GM18508 (cell line): ENCODE results near the gene GCH1.

Experiments used
- ATAC-seq: cut with Tn5 transposase; IDR thresholded peaks from one replicate; pipeline ENCODE4 v1.9.1; 2021; ENCODE audit warnings: moderate number of reproducible peaks; ENCODE audit not compliant: insufficient read depth, unreplicated experiment

The GCH1 gene

GRCh38 chr14:54830650-54831049 is 72.0 kb downstream of the GCH1 start:
- ATAC-seq: no peak

- ATAC-seq: no peak
These were observed 73.0 kb downstream of the GCH1 start for GRCh38 chr14:54829486-54830224.

- ATAC-seq: no peak
These were observed 74.6 kb downstream of the GCH1 start for GRCh38 chr14:54828037-54828436.

DNA sequence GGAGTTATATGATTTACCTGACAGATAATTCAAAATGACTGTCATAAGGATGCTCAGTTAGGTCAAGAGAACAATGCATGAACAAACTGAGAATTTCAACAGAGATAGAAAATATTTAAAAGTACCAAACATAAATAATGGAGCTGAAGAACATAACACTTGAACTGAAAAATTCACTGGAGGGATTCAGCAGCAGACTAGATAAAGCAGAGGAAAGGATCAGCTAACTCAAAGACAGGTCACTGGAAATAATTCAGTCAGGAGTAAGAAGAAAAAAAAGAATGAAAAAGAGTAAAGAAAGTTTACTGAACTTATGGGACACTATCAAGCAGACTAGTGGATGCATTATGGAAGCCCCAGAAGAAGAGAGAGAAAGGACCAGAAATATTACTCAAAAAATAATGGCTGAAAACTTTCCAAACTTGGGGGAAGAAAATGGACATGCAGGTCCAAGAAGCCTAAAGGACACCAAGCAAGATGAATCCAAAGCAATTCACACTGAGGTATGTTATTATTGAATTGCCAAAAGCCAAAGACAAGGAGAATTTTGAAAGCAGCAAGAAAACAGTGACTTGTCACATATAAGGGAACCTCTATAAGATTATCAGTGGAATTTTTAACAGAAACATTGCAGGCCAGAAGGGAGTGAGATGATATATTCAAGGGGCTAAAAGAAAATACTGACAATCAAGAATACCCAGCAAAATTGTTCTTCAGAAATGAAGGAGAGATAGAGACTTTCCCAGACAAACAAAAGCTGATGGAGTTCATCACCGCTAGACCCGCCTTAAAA is 78.7 kb downstream of the GCH1 start:
- no peak for ATAC-seq

DNA sequence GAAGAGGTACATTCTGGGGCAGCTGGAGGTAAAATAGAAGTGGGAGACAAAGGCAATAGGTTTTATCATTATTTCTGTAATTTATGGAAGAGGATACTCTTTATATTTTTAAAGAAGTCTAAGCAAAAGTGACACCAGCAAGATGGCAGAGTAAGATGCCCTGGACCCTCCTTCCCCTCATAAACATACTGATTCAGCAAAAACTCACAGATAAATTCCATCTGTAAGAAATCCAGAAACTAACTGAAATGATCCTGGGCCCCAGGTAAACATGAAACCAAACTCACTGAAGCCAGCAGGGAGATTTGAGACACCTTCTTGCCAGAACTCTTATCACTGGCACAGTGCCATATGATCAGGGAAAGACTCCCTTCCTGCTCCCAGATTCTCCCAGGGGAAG is 79.9 kb downstream of the GCH1 start:
- ATAC-seq: no peak

- ATAC-seq: no peak
These were observed 84.2 kb downstream of the GCH1 start for GRCh38 chr14:54818201-54819133.

- no peak for ATAC-seq
These were observed 85.1 kb downstream of the GCH1 start for GRCh38 chr14:54817506-54817905.

- no peak for ATAC-seq
These were observed 86.2 kb downstream of the GCH1 start for GRCh38 chr14:54816450-54816849.

GRCh38 chr14:54815515-54815914 is 87.1 kb downstream of the GCH1 start:
- ATAC-seq: no peak

GRCh38 chr14:54815016-54815415 is 87.6 kb downstream of the GCH1 start:
- ATAC-seq: no peak

GRCh38 chr14:54814076-54814475 is 88.5 kb downstream of the GCH1 start:
- ATAC-seq: no peak

DNA sequence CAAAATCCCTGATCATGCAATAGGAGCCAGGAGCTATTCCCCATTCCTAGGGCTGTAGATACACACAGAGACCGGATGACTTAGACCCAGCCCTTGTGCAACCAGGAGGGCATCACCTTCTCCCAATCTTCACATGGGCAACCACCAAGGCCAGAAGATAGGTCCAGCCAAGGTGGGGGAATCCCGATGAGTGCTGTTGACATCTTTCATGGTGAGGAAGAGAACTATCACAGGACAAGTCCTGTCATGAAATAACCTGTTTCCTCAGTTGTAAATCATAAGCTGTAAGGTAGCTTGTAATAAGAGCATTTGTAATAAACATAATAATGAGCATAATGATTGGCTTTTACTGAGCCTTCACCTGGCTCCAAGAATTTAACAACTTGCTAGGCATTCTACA is 89.5 kb downstream of the GCH1 start:
- no peak for ATAC-seq

GRCh38 chr14:54812617-54813016 is 90.0 kb downstream of the GCH1 start:
- ATAC-seq: no peak

DNA sequence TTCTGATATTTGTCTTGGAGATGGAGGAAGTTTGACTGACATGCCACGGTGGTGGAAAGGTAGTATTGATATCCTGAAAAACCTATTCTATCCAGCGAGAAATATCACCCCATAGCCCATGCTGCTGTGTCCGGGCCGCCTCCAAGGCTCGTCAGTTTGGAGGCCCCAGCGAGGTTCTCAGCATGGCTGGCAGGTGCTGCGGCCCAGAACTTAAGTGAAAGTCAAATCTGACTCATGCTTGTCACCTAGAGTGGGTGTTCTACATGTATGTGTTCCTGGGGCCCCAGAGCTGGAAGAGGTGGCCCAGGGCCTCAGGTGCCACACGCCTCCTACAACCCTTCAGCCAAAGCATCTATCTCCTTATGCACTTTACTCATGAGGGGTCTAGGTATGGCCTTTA is 92.9 kb downstream of the GCH1 start:
- no peak for ATAC-seq

DNA sequence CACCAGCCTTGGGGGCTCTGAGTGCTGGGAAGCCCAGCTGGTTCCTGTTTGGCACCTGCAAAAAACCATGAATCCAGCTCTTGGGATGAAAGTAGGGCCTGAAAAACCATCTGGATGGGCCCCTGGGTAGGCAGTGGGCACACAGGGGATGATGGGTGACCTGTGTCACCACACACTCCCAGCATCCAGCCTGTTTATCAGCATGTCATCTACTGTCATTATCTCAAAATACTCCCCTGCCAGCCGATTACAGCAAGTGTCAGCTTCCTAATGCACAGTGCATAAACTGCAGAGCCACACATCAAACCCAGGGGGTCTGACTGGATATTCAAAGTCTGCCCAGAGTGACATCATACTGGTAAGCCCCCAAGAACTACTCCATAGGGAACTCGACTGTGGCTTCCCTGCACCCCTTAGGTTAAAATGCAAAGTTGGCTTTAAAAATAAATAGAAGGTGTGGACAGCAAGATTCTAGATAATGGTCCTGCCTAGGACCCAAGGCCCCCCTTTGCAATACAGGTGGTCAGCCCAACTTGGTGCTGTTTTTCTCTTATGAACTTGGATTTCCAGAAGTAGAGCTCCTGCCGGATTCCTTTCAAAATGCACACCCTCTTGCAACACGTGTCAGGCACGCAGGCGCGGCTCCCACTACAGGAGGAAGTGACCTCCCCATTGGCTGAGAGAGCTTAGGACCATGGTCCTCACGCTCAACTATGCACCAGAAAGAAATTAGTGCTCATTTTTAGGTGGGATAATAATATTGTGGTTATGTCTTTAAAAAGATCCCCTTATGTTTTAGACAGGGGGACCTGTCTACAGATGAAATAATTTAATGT is 94.1 kb downstream of the GCH1 start:
- no peak for ATAC-seq

- no peak for ATAC-seq
These were observed 94.7 kb downstream of the GCH1 start for GRCh38 chr14:54807881-54808280.

DNA sequence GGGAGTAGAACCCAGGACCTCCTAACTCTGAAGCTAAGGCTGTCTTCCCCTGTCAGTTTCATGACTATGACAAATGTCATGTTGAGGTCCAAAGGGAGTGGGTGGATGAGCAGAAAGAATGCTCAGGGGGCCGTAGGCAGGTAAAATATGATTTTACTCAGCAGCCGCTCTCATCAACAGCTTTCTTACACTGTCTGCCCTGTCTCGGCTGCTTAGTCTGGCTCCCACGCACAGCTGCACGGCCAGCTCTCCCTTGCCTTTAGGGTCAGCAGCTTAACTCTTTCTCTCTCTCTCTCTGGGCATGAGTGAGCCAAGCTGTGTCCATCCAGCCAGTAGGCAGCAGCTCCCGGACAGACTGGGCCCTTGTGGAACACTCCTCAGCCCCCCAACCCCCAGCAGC is 95.2 kb downstream of the GCH1 start:
- no peak for ATAC-seq

DNA sequence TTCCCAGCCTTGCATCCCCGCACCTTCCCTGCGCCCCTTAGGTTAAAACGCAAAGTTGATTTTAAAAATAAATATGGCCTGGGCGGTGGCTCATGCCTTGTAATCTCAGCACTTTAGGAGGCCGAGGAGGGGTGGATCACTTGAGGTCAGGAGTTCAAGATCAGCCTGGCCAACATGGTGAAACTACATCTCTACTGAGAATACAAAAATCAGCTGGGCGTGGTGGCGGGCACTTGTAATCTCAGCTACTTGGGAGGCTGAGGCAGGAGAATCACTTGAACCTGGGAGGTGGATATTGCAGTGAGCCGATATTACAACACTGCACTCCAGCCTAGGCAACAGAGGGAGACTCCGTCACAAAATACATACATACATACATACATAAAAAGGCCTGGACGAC is 96.0 kb downstream of the GCH1 start:
- no peak for ATAC-seq

DNA sequence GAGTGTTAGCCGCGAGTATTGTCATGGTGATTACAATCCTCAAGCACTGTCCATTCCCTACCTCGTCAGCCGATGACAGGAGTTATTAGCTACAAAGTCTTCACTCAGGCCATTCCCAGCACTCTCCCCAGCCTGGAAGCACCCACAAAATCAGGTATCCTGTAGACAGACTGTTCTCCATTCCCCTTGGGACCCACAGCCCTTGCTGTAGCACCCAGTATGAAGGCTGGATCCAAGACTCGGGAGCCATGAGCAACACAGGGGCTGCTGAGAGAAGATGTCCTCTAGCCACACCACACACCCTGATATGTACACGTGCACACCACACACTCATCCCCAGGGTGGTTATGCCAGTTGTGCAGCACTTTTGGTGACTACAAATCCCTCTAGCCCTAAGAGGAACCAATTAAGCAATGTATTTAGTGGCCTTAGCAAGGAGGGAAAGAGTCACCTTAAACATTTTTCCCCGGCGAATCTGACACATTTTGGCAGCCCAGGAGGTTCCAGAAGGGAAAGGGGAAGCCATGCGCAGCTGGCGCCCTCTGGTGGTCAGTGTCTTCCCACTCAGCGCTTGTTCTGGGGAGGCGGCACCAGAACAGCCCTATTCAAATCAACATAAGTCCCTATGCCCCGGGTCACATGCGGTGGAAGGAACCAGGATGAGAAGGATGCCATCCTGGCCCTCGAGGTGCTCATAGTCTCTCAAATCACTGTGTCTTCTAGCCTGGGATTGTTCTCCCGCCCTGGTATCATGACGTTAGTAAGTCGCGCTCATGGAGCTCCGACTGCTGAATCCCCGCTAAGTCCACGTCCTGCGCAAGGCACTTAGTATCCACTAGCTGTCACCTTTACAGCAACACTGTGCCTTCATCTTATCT is 96.9 kb downstream of the GCH1 start:
- ATAC-seq: no peak
